BE2C (cell line): ENCODE data around the gene INPP4A.

Experiments
- DNase-seq: peaks from one replicate; pipeline ENCODE4 v3.0.0-alpha.2; 2020
- H3K27me3 ChIP-seq: fragments of 250-450 bp; sonication (Bioruptor Pico); 2 replicates; pipeline ENCODE4 v1.5.1; 2020; ENCODE audit warnings: mild to moderate bottlenecking
- H3K36me3 ChIP-seq: fragments of 250-450 bp; sonication (Bioruptor Pico); 2 replicates; pipeline ENCODE4 v1.5.1; 2020; ENCODE audit warnings: mild to moderate bottlenecking
- H3K4me1 ChIP-seq: fragments of 250-450 bp; sonication (Bioruptor Pico); 2 replicates; pipeline ENCODE4 v1.5.1; 2020
- H3K4me3 ChIP-seq: 2 replicates; pipeline ENCODE4 v1.5.1; 2011; ENCODE audit warnings: low read depth, low read length
- H3K9me3 ChIP-seq: fragments of 250-450 bp; sonication (Bioruptor Pico); 2 replicates; pipeline ENCODE4 v1.5.1; 2020
- CTCF ChIP-seq: IDR thresholded peaks from 2 replicates; pipeline ENCODE4 v1.5.1; 2012; ENCODE audit warnings: mild to moderate bottlenecking, low read depth, low read length

Gene INPP4A

DNA sequence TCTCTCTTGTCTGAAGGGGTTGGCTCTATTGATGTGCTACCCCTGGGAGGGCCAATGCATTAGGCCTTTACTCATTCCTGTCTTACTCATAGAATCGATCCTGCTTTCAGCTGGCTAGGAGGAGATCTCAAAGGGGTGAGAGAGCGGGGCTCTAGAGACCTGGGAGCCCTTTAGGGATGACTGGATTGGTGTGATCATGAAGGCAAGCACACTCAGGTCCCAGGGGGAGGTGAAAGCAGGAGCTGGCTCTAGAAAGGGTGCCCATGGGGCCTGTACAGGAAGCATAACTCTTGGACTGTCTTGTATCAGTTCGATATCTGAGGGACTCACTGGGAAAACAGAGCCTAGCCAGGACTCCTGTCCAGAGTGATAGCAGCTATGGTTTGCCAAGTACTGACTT lies 47.8 kb downstream of the INPP4A start:
- no peak for TF ChIP-seq CTCF
- Histone ChIP-seq H3K4me1 (no peaks in the 10 kb centered on the region), H3K9me3 (no peaks in the 10 kb centered on the region), H3K4me3 (no peak overlapping the region), H3K36me3 (no peaks in the 10 kb centered on the region), H3K27me3 (no peaks in the 10 kb centered on the region)
- peak; percentile 15 for DNase-seq

- H3K36me3 ChIP-seq = no peaks in the 10 kb centered on the region
- no peaks in the 10 kb centered on the region for H3K9me3 ChIP-seq
- TF ChIP-seq CTCF = no peak
- no peaks in the 10 kb centered on the region for H3K27me3 ChIP-seq
- no peaks in the 10 kb centered on the region; the same call in 1 of the 2 replicates for H3K4me1 ChIP-seq
- no peak overlapping the region for H3K4me3 ChIP-seq
- DNase-seq = no peak
Observed at GRCh38 chr2:98494699-98495098, 50.0 kb downstream of the INPP4A start.

DNA sequence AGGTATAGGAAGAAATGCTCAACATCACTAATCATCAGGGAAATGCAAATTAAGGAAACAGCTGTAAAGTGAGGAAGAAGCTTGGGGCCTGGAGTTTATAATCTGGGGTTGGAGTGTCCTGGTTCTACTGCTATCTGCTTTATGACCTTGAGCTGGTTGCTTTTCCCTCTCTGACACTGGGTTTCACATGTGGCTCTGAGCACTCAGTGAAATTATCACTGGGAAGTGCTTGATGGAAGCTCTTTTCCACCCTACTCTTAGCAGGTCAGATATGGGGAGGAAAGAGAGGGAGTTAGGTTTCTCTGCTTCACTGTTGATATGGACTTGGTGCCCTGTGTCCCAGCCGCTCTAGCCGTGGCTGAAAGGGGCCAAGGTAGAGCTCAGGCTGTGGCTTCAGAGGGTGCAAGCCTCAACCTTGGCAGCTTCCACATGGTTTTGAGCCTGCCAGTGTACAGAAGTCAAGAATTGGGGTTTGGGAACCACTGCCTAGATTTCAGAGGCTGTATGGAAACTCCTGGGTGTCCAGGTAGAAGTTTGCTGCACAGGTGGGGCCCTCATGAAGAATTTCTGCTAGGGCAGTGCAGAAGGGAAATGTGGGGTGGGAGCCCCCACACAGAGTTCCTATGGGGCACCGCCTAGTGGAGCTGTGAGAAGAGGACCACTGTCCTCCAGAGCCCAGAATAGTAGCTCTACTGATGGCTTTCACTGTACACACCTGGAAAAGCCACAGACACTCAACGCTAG lies 52.3 kb downstream of the INPP4A start:
- H3K36me3 ChIP-seq = no peaks in the 10 kb centered on the region
- H3K4me1 ChIP-seq = no peaks in the 10 kb centered on the region; the same call in 1 of the 2 replicates
- H3K27me3 ChIP-seq = no peaks in the 10 kb centered on the region
- no peak overlapping the region for H3K4me3 ChIP-seq
- no peaks in the 10 kb centered on the region for H3K9me3 ChIP-seq
- TF ChIP-seq CTCF = no peak
- DNase-seq = no peak

GRCh38 chr2:98498703-98499440 lies 54.2 kb downstream of the INPP4A start:
- H3K4me3 ChIP-seq = no peak overlapping the region
- no peak for TF ChIP-seq CTCF
- no peaks in the 10 kb centered on the region for H3K36me3 ChIP-seq
- H3K9me3 ChIP-seq = no peaks in the 10 kb centered on the region
- H3K27me3 ChIP-seq = no peaks in the 10 kb centered on the region
- H3K4me1 ChIP-seq = no peaks in the 10 kb centered on the region; the same call in 1 of the 2 replicates
- DNase-seq = no peak

DNA sequence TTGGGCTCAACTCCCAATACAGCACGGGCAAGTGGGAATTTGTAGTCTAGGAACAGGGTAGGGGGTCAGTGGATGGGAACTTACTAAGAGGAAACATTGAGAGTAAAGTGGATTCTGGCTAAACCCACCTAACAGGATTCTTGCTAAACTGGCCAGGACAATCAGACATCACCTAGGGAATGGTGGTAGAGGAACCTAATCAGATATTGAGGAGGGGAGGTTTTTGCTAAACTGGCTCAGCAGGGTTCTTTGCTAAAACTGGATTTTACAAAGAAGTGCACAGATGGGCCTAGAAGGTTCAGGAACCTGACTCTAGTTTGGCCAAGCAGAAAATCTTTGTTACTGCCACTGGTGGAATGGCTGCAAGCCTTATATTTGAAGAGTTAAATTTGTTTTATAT lies 55.9 kb downstream of the INPP4A start:
- no peaks in the 10 kb centered on the region; the same call in 1 of the 2 replicates for H3K4me1 ChIP-seq
- TF ChIP-seq CTCF = no peak
- DNase-seq = no peak
- H3K9me3 ChIP-seq = no peaks in the 10 kb centered on the region
- H3K4me3 ChIP-seq = no peak overlapping the region
- H3K27me3 ChIP-seq = no peaks in the 10 kb centered on the region
- no peaks in the 10 kb centered on the region for H3K36me3 ChIP-seq

DNA sequence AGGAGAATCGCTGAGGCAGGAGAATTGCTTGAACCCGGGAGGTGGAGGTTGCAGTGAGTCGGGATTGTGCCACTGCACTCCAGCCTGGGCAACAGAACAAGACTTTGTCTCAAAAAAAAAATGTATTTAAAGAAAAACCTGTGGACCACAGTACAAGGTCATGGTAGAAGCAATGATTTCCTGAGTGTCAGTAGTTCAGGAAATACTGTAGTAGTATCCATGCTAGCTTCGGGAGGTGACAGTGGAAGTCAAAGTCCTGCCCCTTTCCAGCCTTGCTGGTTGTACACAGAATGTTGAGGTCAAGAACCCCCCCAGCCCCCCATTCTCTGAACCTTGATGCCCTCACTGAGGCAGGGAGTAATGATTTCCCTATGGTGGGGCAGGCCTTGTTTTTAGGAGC lies 56.6 kb downstream of the INPP4A start:
- no peak for DNase-seq
- Histone ChIP-seq H3K4me3 (no peak overlapping the region), H3K9me3 (no peaks in the 10 kb centered on the region), H3K4me1 (no peaks in the 10 kb centered on the region; the same call in 1 of the 2 replicates), H3K27me3 (no peaks in the 10 kb centered on the region), H3K36me3 (no peaks in the 10 kb centered on the region)
- no peak for TF ChIP-seq CTCF
